GM19397 (cell line): ENCODE data around the gene DEK.
"Not testable (repeated sequence)": the region's sequence is repeated elsewhere in the genome, so short reads cannot be mapped to it uniquely, and the experiment has no call there.

ENCODE experiments used
- ATAC-seq: cut with Tn5 transposase; IDR thresholded peaks from one replicate; pipeline ENCODE4 v1.9.1; 2021; ENCODE audit warnings: mild to moderate bottlenecking, moderate library complexity; ENCODE audit not compliant: unreplicated experiment

The DEK gene

GRCh38 chr6:18264219-18264922 lies at the start of gene DEK:
DEK (minus strand) TSS chr6:18264530; CDS start chr6:18263987, 543 bp downstream.
- ATAC-seq: peak; percentile 42

DNA sequence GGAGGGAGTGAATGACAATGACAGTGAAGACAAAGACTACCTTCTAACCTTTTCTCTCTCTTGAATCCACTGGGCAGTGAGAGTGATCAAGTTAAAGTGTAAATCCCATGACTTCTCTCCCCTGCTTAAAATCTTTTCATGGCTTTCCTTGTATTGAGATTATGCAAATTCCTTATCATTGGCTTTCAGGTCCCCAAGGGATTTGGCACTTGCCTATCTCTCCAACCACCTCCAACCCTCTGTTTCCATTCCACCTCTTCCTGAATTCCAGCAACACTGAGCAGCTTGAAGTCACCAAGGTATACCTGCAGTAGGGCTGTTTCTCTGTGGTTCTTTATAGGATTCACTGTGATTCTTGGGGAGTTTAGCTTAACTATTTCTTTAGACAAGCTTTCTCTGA lies 48.0 kb upstream of the DEK start:
- ATAC-seq: no peak

DNA sequence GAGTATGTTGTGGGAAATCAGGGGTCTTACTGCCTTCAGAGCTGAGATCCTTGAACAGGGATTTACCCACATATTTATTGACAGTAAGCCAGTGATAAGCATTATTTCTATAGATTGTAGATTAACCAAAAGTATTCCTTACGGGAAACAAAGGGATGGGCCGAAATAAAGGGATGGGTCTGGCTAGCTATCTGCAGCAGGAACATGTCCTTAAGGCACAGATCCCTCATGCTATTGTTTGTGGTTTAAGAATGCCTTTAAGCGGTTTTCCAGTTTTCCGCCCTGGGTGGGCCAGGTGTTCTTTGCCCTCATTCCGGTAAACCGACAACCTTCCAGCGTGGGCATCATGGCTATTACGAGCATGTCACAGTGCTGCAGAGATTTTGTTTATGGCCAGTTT lies 45.7 kb upstream of the DEK start:
- not testable (repeated sequence) for ATAC-seq

- no peak for ATAC-seq
These were observed 44.7 kb upstream of the DEK start for GRCh38 chr6:18309046-18309445.

DNA sequence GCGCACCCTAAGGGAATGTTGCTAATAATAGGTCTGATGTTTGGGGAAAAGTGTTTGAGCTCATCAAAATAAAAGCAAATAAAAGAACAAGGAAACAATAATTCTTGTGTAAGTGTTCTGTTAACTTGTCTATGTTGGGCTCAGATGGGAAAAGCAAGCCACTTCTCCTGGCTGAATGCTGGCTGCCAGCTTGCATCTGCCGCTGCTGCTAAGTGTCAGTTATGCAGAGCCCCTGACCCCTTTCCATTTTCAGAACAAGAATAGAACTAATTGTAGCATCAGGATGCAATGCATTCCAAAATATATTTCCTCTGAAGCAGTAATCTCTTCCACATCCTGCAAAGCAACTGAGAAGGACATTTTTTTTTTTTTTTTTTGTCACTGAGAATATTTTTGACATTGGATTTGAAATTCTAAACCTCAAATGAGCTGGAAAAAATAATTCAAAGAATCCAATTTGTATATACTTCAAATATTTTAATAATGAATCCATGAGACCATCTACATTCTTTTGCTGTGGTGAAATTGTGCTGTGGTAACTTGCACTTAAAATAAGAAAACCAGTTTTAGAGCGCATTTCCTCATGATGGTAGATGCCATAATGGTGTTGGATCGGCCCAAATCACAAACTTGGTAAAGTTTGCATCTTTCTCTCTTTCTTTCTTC lies 43.9 kb upstream of the DEK start:
- ATAC-seq: no peak

DNA sequence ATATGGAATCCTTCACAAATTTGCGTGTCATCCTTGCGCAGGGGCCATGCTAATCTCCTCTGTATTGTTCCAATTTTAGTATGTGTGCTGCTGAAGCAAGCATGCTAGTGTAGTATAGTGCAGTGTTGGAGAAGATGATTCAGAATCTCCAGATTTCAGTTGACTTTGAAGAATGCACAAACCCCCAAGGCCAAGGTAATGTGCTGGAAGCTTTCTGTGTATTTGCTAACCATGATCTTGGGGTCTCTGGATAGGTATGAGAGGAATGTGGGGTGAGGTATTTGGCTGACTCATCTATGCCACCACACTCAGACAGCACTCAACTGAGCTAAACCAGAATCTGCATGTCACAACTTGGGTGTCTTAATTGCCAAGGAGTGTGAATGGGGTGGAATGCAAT lies 42.6 kb upstream of the DEK start:
- no peak for ATAC-seq

DNA sequence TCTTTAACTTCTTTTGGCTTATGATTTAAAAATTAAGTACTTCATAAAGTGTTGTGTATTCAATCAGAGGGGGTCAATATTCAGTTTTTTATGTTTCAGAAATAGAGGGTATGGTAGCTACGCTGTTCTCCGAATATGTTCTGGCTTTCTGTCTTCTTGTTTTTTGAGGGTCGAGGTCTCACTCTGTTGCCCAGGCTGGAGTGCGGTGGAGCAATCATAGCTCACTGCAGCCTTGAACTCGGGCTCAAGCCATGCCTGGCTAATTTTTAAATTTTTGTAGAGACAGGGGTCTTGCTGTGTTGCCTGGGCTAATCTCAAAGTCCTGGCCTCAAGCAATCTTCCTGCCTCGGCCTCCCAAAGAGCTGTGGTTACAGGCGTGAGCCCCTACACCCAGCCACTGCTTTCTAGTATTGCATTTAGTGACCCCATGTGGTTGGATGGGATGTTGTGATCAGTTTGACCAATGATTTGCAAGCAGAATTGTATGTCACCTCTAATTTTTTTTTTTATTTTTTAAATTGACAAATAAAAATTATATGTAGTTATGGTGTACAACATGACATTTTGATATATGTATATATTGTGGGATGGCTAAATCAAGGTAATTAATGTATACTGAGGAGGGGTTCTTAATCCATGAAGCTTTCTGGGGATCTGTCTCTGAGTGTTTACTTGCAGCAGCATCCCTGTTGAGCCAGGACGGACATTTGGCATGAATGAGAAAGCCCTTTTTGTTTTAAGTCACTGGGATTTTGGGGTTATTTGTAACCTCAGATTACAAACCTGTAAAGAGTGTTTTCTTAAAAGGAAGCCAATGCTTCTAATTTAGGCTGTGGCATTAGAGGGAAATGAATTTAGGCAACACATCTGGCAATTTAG lies 38.5 kb upstream of the DEK start:
- no peak for ATAC-seq

DNA sequence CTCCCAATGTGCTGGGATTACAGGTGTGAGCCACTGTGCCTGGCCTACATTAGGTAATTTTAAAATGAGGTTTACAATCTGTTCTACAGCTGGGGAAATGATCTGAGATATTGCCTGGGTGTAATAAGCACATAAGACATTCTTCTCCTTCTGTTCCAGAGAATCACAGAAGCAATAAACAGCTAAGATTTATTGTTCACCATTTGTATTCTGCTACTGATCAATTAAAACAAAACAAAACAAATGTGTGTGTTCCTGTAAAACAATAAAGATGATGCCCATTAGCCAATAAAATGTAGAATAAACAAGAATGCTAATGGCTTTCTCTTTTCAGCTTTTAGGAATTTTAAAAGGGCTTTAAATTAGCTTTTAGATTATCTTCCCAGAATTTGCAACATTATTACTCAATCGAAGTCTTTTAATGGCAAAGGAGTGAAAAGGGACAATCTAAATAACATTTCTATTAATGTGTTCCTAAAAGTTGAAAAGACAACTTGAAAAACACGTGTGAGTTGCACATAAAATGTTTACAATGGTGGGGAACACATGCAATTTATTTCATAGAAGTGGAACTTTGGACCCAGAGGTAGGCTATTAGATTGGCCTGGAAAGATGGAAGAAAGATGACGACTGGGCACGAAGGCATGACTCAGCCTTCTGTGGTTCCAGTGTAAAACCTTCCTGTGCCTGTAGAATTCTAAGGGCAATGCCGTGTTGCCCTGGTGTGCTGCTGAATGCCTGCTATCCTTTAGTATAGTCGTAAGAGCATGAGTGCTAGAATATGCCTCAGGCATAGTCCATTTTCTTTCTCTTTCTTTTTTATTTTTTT lies 29.0 kb upstream of the DEK start:
- no peak for ATAC-seq

DNA sequence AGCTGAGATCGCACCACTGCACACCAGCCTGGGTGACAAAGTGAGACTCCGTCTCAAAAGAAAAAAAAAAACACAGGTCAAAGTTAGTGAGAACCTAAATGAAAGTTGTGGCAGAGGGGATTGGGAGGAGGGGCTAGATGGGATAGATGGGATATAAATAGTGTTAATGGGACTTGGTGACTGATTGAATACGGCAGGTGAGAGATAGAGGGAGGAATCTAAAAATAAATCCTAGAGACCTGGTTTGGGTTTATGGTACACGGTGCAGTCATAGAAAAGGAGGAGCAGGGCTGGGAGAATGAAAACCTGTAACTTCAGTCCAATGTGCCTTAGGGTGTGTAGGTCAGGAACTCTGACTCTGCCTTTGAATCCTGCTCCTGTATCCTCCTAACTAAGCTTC lies 25.0 kb upstream of the DEK start:
- ATAC-seq: no peak

DNA sequence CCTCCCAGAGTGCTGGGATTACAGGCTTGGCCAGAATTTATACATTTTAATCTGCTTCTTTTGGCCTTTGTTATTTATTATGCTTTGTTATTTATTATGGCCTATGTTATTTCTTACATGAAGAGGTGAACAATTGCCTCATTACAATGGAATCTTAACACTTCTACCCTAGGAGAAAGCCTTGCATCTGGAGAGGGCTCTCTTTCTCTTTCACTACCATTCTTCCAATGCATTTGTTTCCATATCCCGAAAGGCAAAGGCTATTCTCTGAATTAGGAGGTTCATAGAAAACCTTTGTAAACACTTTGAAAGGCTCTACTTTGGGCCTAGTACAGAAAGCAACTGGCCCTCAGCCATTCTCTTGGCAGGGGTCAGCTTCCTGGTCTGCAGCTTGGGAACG lies 19.9 kb upstream of the DEK start:
- no peak for ATAC-seq

GRCh38 chr6:18281564-18281963 lies 17.2 kb upstream of the DEK start:
- no peak for ATAC-seq

- no peak for ATAC-seq
These were observed 15.8 kb upstream of the DEK start for GRCh38 chr6:18280084-18280483.

GRCh38 chr6:18279422-18279821 lies 15.1 kb upstream of the DEK start:
- ATAC-seq: no peak

GRCh38 chr6:18277237-18278006 lies 13.1 kb upstream of the DEK start:
- ATAC-seq: no peak

DNA sequence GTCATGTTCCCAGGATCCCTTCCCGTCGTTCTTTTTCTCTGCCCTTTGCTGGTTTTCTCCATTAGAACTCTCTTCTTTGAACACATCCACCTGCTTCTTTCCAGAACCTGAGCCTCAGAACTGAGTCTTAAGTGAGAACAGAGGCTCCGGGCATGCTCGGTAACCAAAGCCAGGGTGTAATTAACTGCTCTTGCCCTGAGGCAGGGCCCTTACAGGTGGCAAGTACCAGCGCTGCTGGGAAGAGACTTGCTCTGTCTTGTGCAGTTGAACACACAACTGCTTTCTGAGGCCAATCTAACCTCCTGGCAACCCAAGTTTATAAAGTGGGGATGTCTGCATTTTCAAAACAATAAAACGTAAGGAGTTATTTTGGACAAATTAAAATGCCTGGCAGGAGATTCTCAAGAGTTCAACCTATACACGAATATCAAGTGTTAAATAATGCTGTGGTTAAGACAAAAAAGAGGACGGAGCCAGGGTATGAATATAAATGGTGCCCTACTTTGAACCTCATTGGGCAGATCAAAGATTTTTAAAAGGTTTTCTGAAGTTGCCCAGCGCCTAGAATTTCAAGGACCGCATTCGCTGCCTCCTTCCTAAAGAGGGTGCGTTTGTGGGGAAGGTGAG lies 12.4 kb upstream of the DEK start:
- no peak for ATAC-seq

- ATAC-seq: no peak
These were observed 5.9 kb upstream of the DEK start for GRCh38 chr6:18270216-18270615.

DNA sequence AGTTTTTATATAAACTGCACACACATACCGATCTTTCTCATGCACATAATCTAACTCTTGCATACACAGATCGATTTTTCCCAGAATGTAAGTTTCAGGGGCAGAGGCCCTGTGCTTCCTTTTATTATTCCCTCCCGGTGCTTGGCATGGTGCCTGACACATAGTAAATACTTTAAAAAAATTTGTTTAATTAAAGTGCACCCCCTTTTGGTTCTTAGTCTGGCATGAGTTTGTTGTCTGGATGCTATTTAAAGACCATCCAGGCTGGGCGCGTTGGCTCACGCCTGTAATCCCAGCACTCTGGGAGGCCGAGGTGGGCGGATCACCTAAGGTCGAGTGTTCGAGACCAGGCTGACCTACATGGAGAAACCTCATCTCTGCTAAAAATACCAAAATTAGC lies 5.4 kb upstream of the DEK start:
- ATAC-seq: no peak

DNA sequence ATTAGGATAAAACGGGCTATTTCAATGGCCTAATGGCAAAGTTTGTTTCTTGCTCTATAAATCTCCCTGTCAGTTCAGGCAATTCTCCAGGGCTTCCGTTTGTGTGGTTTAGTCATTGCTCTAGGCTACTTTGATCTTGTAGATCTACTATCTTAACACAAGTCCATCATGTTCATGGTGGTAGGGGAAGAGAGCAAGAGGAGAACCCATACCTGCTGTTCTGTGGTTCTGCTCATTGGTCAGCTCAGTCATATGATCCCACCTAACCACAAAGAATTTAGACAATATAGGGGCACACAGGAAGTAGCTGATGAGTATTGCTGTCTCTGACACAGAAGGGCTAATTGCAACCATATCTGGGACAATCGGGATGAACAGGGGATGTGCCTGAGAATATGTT lies 4.9 kb upstream of the DEK start:
- no peak for ATAC-seq

- ATAC-seq: no peak
These were observed 3.7 kb upstream of the DEK start for GRCh38 chr6:18268066-18268465.

- ATAC-seq: no peak
These were observed 2.2 kb upstream of the DEK start for GRCh38 chr6:18266523-18266912.
